Transverse colon (tissue), 4 donors: Measurements from ENCODE around the gene SDK1. TPM values are rescaled to one million over a fixed set of nuclear protein-coding genes. Genes with fewer than 3 reads are reported as not detected.

Experiments used
- DNase-seq: peaks from one replicate; pipeline ENCODE4 v3.0.0-alpha.2; 2019
- H3K27ac ChIP-seq, 4 donors: fragments of 200-600 bp; sonication (generic); 2 replicates each; pipeline ENCODE4 v1.5.1; 2016 to 2018; ENCODE audit warnings: inconsistent platforms in 4 of 4
- H3K27me3 ChIP-seq: fragments of 200-600 bp; sonication (generic); 2 replicates; pipeline ENCODE4 v1.5.1; 2017; ENCODE audit warnings: inconsistent platforms
- H3K36me3 ChIP-seq, 4 donors: fragments of 200-600 bp; sonication (generic); 2 replicates each; pipeline ENCODE4 v1.5.1; 2017 to 2019; ENCODE audit warnings: inconsistent platforms in 4 of 4
- H3K4me1 ChIP-seq, 4 donors: fragments of 200-600 bp; sonication (generic); 2 replicates each; pipeline ENCODE4 v1.5.1; 2017 to 2020; ENCODE audit warnings: inconsistent platforms in 4 of 4
- H3K4me3 ChIP-seq, 4 donors: fragments of 200-600 bp; sonication (generic); 1 replicate in 1 of 4; 2 replicates in 3 of 4; pipeline versions ENCODE4 v1.5.1 to v1.6.1; 2017 to 2019; ENCODE audit warnings: inconsistent platforms in 4 of 4
- H3K9me3 ChIP-seq, 2 donors: fragments of 200-600 bp; sonication (generic); 2 replicates each; pipeline ENCODE4 v1.5.1; 2017 to 2019; ENCODE audit warnings: inconsistent platforms in 2 of 2
- EP300 ChIP-seq: sonication (generic); formaldehyde crosslinking; IDR thresholded peaks from one replicate; pipeline ENCODE4 v1.6.1; 2017; ENCODE audit warnings: antibody characterized with exemption, low read depth
- POLR2A ChIP-seq: fragments of 450-650 bp; IDR thresholded peaks from one replicate; pipeline ENCODE4 v1.6.1; 2016; ENCODE audit warnings: antibody characterized with exemption, mild to moderate bottlenecking, moderate library complexity
- POLR2AphosphoS5 ChIP-seq, 3 donors: sonication (generic); formaldehyde crosslinking; IDR thresholded peaks; one replicate each; pipeline ENCODE4 v1.6.1; 2016; ENCODE audit warnings: antibody characterized with exemption in 3 of 3
- WGBS, 2 donors: methylation state at CpG; one replicate each; pipeline ENCODE4 v1.1.5; 2018; ENCODE audit warnings: low coverage in 1 of 2; 5-methylcytosine and 5-hydroxymethylcytosine counted together
- in situ Hi-C, 4 donors: fragments of 200-750 bp; cut with MboI; loops; one replicate each; pipeline versions ENCODE4 v1.15.0 to v1.15.1; 2017; ENCODE audit warnings: low sequenced_read_pairs in 3 of 4, low pct_ligation_motif_present in 1 of 4, low pct_unique_long_range_greater_than_20kb in 1 of 4
- intact Hi-C: fragments of 100-400 bp; cut with DNase I; formaldehyde crosslinking; loops from one replicate; pipeline ENCODE4 v1.15.1; 2023; ENCODE audit warnings: low total_unique reads
- total RNA-seq, 4 donors: library from RNA; depleted of rRNA; stranded (reverse); fragments of >200 nt; gene quantifications; one replicate each; pipeline ENCODE4 v1.1.0, GENCODE V29; 2016
- TF ChIP-seq, protein P1 (sequence below), 5 experiments: fragments of 200-600 bp in 3 of 5; fragments of 450-650 bp in 2 of 5; sonication (generic) in 3 of 5; IDR thresholded peaks; 1 replicate in 2 of 5; 2 replicates in 3 of 5; pipeline ENCODE4 v1.5.1; 2016 to 2017; ENCODE audit warnings: antibody characterized with exemption in 5 of 5, inconsistent platforms in 3 of 5, mild to moderate bottlenecking in 2 of 5, moderate library complexity in 1 of 5

SDK1 gene
- total RNA-seq, 4 donors from 2014 or later: 4.0 to 8.6 (median 5.4) TPM

DNA sequence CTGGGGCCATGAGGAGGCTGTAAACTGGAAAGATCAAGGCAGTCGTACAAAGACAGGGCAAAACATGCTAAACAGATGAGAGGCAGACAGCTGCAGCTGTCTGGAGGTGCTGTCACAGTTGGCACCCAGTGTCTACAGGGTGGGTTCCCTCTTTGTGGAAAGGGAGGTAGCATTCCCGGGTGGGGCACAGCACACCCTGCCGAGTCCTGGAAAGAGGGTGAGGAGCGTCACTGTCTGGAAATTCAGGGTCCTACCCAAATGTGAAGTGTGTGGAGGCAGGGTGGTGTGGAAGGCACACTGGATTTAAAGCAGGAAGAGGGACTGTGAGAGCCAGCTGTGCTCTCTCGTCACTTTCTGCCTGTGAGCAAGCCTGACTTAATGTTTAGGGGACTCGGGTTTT lies 356.2 kb downstream of the SDK1 start:
- Histone ChIP-seq H3K36me3 (no peaks in the 10 kb centered on the region), H3K4me3 (no peak overlapping the region), H3K27ac (no peak overlapping the region), H3K4me1 (no peaks in the 10 kb centered on the region), H3K9me3 (no peaks in the 10 kb centered on the region), H3K27me3 (no peaks in the 10 kb centered on the region)
- no peak for DNase-seq
- 76 to 86% methylated on average over 4 to 6 of the region's 6 CpGs for WGBS, 2 donors
- in situ Hi-C loops (no loop called here), intact Hi-C loops (no loop called here)
- TF ChIP-seq EP300 (no peak), POLR2A (no peak), POLR2AphosphoS5 (IDR thresholded peaks at IDR 0.05) (no peak)
- TF ChIP-seq, protein P1, sequence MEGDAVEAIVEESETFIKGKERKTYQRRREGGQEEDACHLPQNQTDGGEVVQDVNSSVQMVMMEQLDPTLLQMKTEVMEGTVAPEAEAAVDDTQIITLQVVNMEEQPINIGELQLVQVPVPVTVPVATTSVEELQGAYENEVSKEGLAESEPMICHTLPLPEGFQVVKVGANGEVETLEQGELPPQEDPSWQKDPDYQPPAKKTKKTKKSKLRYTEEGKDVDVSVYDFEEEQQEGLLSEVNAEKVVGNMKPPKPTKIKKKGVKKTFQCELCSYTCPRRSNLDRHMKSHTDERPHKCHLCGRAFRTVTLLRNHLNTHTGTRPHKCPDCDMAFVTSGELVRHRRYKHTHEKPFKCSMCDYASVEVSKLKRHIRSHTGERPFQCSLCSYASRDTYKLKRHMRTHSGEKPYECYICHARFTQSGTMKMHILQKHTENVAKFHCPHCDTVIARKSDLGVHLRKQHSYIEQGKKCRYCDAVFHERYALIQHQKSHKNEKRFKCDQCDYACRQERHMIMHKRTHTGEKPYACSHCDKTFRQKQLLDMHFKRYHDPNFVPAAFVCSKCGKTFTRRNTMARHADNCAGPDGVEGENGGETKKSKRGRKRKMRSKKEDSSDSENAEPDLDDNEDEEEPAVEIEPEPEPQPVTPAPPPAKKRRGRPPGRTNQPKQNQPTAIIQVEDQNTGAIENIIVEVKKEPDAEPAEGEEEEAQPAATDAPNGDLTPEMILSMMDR (IDR thresholded peaks at IDR 0.05): no peak

DNA sequence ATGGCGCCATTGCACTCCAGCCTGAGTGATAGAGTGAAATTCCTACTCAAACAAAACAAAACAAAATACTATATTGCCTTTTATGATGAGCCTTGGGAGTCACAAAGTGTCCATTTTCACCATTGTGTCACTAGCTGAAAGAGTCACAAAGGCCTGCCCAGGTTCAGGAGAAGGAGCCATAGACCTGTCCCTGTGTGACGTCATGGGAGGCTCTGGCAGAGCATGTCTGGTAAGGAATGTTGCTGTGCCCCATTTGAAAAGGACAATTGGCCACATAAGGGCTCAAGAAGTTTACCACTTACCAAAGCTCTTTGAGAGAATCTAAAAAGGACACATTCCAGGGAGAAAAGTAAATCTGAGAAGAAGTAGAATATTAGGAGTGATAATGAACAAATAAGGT lies 367.7 kb downstream of the SDK1 start:
- H3K9me3 ChIP-seq: no peaks in the 10 kb centered on the region
- intact Hi-C loops (no loop called here), in situ Hi-C loops (no loop called here)
- H3K27ac ChIP-seq: no peak overlapping the region
- no peak overlapping the region for H3K4me3 ChIP-seq
- H3K4me1 ChIP-seq: no peaks in the 10 kb centered on the region
- no peaks in the 10 kb centered on the region for H3K36me3 ChIP-seq
- no peak for DNase-seq
- no peaks in the 10 kb centered on the region for H3K27me3 ChIP-seq
- WGBS, 2 donors: 83 to 88% methylated on average over 2 of the region's 2 CpGs
- TF ChIP-seq, protein P1 (IDR thresholded peaks at IDR 0.05): no peak
- no peak for TF ChIP-seq POLR2AphosphoS5 (IDR thresholded peaks at IDR 0.05)
- no peak for TF ChIP-seq EP300
- TF ChIP-seq POLR2A: no peak

DNA sequence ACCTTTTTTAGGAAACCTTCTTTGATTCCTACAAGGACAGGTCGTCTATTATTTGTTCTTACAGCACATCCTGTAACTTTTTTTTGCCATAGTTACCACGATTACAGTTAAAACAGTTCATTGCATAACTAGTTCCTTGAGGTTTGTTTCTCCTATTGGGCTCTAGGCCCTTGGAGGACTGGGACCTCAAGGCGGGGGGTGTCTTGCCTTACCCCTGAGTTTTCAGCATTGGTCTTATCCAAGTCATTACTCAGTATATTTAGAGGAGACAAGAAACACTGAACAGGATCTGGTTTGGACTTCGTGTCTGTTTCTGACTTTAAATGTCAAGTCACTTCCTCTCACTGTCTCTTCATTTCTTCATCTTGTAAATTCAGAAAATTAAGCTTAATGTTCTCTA lies 369.8 kb downstream of the SDK1 start:
- TF ChIP-seq, protein P1 (IDR thresholded peaks at IDR 0.05): no peak
- TF ChIP-seq POLR2A: no peak
- no peak for TF ChIP-seq EP300
- TF ChIP-seq POLR2AphosphoS5 (IDR thresholded peaks at IDR 0.05): no peak
- Histone ChIP-seq H3K27ac (no peak overlapping the region), H3K36me3 (no peaks in the 10 kb centered on the region), H3K27me3 (no peaks in the 10 kb centered on the region), H3K4me1 (no peaks in the 10 kb centered on the region), H3K9me3 (no peaks in the 10 kb centered on the region), H3K4me3 (no peak overlapping the region)
- in situ Hi-C loops: no loop called here
- no peak for DNase-seq
- intact Hi-C loops: no loop called here
- 61 to 62% methylated on average over 3 to 4 of the region's 4 CpGs for WGBS, 2 donors

DNA sequence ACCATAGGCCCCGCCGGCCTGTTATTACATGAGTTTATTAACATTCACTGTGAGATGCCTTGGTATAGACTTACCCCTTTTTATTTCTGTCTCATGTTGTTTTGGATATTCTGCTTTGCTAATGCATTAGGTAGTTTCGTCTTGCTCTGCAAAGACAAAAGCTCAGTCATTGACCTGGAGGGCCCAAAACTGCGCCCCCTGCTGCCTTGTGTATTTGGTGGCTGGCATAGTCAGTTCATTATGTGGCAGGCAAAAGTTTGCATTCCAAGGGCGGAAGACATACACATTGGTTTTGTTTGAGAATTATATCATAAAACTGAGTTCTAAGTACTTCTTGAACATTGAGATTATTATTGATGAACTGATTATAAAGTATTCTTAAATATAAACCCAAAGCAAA lies 372.5 kb downstream of the SDK1 start:
- 56 to 62% methylated on average over 5 of the region's 5 CpGs for WGBS, 2 donors
- no peaks in the 10 kb centered on the region for H3K4me1 ChIP-seq
- H3K9me3 ChIP-seq: no peaks in the 10 kb centered on the region
- H3K27me3 ChIP-seq: no peaks in the 10 kb centered on the region
- DNase-seq: peak; percentile 50
- intact Hi-C loops (no loop called here), in situ Hi-C loops (no loop called here)
- no peak overlapping the region for H3K4me3 ChIP-seq
- TF ChIP-seq POLR2AphosphoS5 (IDR thresholded peaks at IDR 0.05) (no peak), EP300 (no peak), POLR2A (no peak)
- TF ChIP-seq, protein P1 (IDR thresholded peaks at IDR 0.05): peak; percentile 19 to 40 (median 35)
- no peak overlapping the region for H3K27ac ChIP-seq
- H3K36me3 ChIP-seq: no peaks in the 10 kb centered on the region
